C4-2B (cell line): ENCODE data around the gene GOLGA8F.
"Not testable (repeated sequence)": the region's sequence is repeated elsewhere in the genome, so short reads cannot be mapped to it uniquely, and the experiment has no call there.

Source experiments
- ZFX ChIP-seq: fragments of 450-650 bp; IDR thresholded peaks from 2 replicates; pipeline ENCODE4 v1.6.1; 2017
- TF ChIP-seq, protein P1 (sequence below): fragments of 450-650 bp; conservative IDR thresholded peaks from 2 replicates; pipeline ENCODE4 v1.5.1; 2017; ENCODE audit warnings: mild to moderate bottlenecking

DNA sequence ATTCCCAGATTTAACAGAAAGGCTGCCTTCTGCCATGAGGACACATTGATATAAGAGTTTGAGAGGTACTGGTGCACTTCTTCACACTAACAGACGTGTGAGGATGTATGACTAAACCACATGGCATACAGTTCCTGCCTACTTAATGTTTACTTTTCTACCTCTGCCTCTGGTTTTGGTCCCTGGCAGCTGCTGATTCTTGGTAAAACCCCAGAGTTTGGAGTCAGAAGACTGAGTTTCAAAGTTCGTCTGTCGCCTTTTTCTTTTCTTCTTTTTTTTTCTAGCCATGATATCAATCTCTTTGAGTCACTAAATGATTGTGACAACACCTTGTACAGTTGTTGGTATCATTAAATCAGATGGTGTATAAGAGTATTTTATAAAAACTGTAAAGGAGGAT is 1.6 kb downstream of the GOLGA8F start:
- TF ChIP-seq, protein P1, sequence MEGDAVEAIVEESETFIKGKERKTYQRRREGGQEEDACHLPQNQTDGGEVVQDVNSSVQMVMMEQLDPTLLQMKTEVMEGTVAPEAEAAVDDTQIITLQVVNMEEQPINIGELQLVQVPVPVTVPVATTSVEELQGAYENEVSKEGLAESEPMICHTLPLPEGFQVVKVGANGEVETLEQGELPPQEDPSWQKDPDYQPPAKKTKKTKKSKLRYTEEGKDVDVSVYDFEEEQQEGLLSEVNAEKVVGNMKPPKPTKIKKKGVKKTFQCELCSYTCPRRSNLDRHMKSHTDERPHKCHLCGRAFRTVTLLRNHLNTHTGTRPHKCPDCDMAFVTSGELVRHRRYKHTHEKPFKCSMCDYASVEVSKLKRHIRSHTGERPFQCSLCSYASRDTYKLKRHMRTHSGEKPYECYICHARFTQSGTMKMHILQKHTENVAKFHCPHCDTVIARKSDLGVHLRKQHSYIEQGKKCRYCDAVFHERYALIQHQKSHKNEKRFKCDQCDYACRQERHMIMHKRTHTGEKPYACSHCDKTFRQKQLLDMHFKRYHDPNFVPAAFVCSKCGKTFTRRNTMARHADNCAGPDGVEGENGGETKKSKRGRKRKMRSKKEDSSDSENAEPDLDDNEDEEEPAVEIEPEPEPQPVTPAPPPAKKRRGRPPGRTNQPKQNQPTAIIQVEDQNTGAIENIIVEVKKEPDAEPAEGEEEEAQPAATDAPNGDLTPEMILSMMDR: not testable (repeated sequence)
- TF ChIP-seq ZFX: not testable (repeated sequence)
